Esophagus muscularis mucosa (tissue), 4 donors: Measurements from ENCODE around the gene SCRG1. TPM values are rescaled to one million over a fixed set of nuclear protein-coding genes. Genes with fewer than 3 reads are reported as not detected.

Experiments used
- DNase-seq: peaks from one replicate; pipeline ENCODE4 v3.0.0-alpha.2; 2017; ENCODE audit errors: extremely low spot score
- H3K27ac ChIP-seq, 4 donors: fragments of 200-600 bp; sonication (generic); replicated peaks in 1 of 4; 1 replicate in 3 of 4; 2 replicates in 1 of 4; pipeline ENCODE4 v1.5.1; 2016 to 2019; ENCODE audit warnings: mild to moderate bottlenecking in 1 of 4
- H3K27me3 ChIP-seq, 4 donors: fragments of 200-600 bp; sonication (generic); one replicate each; pipeline versions ENCODE4 v1.5.1 to v1.6.0; 2016 to 2019
- H3K36me3 ChIP-seq, 4 donors: fragments of 200-600 bp; sonication (generic); one replicate each; pipeline ENCODE4 v1.5.1; 2016 to 2019
- H3K4me1 ChIP-seq, 4 donors: fragments of 200-600 bp; sonication (generic); one replicate each; pipeline ENCODE4 v1.5.1; 2016 to 2019
- H3K4me3 ChIP-seq, 4 donors: fragments of 200-600 bp; sonication (generic); 1 replicate in 2 of 4; 2 replicates in 2 of 4; pipeline ENCODE4 v1.5.1; 2016 to 2019; ENCODE audit warnings: mild to moderate bottlenecking in 4 of 4, moderate library complexity in 1 of 4
- H3K9me3 ChIP-seq, 4 donors: fragments of 200-600 bp; sonication (generic); 1 replicate in 3 of 4; 2 replicates in 1 of 4; pipeline ENCODE4 v1.5.1; 2016 to 2019
- CTCF ChIP-seq, 3 experiments: fragments of 200-600 bp in 2 of 3; fragments of 450-650 bp in 1 of 3; sonication (generic) in 2 of 3; IDR thresholded peaks; one replicate each; pipeline ENCODE4 v1.5.1; 2017 to 2019; ENCODE audit warnings: antibody characterized with exemption in 3 of 3, mild to moderate bottlenecking in 2 of 3, moderate library complexity in 1 of 3
- EP300 ChIP-seq: sonication (generic); formaldehyde crosslinking; IDR thresholded peaks from one replicate; pipeline ENCODE4 v1.6.1; 2017; ENCODE audit warnings: antibody characterized with exemption
- POLR2A ChIP-seq: fragments of 450-650 bp; IDR thresholded peaks from one replicate; pipeline ENCODE4 v1.6.1; 2017; ENCODE audit warnings: antibody characterized with exemption, moderate library complexity, mild to moderate bottlenecking, low read depth
- POLR2AphosphoS5 ChIP-seq, 2 donors: sonication (generic); formaldehyde crosslinking; IDR thresholded peaks; one replicate each; pipeline ENCODE4 v1.6.1; 2017; ENCODE audit warnings: antibody characterized with exemption in 2 of 2
- WGBS: methylation state at CpG from one replicate; pipeline ENCODE4 v1.1.5; 2018; 5-methylcytosine and 5-hydroxymethylcytosine counted together
- intact Hi-C: fragments of 100-400 bp; cut with DNase I; formaldehyde crosslinking; loops from one replicate; pipeline ENCODE4 v1.15.1; 2023
- total RNA-seq, 4 donors: library from RNA; depleted of rRNA; stranded (reverse); fragments of >200 nt; gene quantifications; one replicate each; pipeline versions ENCODE4 v1.1.0 to v1.2.1, GENCODE V29; 2016

Gene SCRG1
- 1 to 10 TPM; 2.3 to 3.0 (median 2.7) TPM for total RNA-seq

- Histone ChIP-seq H3K27ac (peak within 1 kb of the TSS; percentile 17 to 60 (median 50)), H3K4me3 (peak within 1 kb of the TSS in 2 of 4 donors; percentile 11 to 13), H3K9me3 (no peaks in the 10 kb centered on the region), H3K36me3 (peaks cover 0 to 9% (median under 1%) of the 10 kb centered on the region in 4 donors), H3K4me1 (peaks cover 0 to 29% (median 25%) of the 10 kb centered on the region in 4 donors), H3K27me3 (no peaks in the 10 kb centered on the region)
- TF ChIP-seq POLR2AphosphoS5 (IDR thresholded peaks at IDR 0.05) (peak; percentile 40 to 57), EP300 (no peak)
- DNase-seq, result no peak
- intact Hi-C loops, result no loop called here
- WGBS, result 46% methylated on average over 4 of the region's 4 CpGs
These were observed at the start of gene SCRG1 for GRCh38 chr4:173398779-173399415. Gene SCRG1 (minus strand): TSS chr4:173399116. CDS start chr4:173391414, 7,702 bp downstream.

- no peak for DNase-seq
- no peaks in the 10 kb centered on the region for H3K9me3 ChIP-seq
- intact Hi-C loops, result no loop called here
- H3K27me3 ChIP-seq, result no peaks in the 10 kb centered on the region
- H3K36me3 ChIP-seq, result peaks cover 0 to 3% (median 0%) of the 10 kb centered on the region in 4 donors
- 57% methylated on average over 2 of the region's 2 CpGs for WGBS
- peaks cover 17 to 25% (median 22%) of the 10 kb centered on the region in 4 donors for H3K4me1 ChIP-seq
- peak overlapping the region; percentile 24 to 45 (median 32) for H3K27ac ChIP-seq
- no peak overlapping the region for H3K4me3 ChIP-seq
- TF ChIP-seq EP300, result no peak
- no peak for TF ChIP-seq CTCF (IDR thresholded peaks at IDR 0.05)
- no peak for TF ChIP-seq POLR2AphosphoS5 (IDR thresholded peaks at IDR 0.05)
- TF ChIP-seq POLR2A, result no peak
These were observed 49.2 kb upstream of the SCRG1 start for GRCh38 chr4:173448103-173448502.

- 100% methylated on average over 1 of the region's 1 CpG for WGBS
- Histone ChIP-seq H3K9me3 (no peaks in the 10 kb centered on the region), H3K4me3 (no peak overlapping the region), H3K27ac (no peak overlapping the region), H3K36me3 (no peaks in the 10 kb centered on the region), H3K4me1 (peaks cover 17 to 25% (median 22%) of the 10 kb centered on the region in 4 donors), H3K27me3 (no peaks in the 10 kb centered on the region)
- TF ChIP-seq POLR2AphosphoS5 (IDR thresholded peaks at IDR 0.05) (no peak), EP300 (no peak), POLR2A (no peak), CTCF (IDR thresholded peaks at IDR 0.05) (no peak)
- DNase-seq, result no peak
- intact Hi-C loops, result no loop called here
These were observed 47.5 kb upstream of the SCRG1 start for GRCh38 chr4:173446416-173446815.

GRCh38 chr4:173443121-173443520, 44.2 kb upstream of the SCRG1 start:
- peaks cover 4 to 6% (median 5%) of the 10 kb centered on the region in 4 donors for H3K4me1 ChIP-seq
- intact Hi-C loops, result no loop called here
- TF ChIP-seq POLR2A, result no peak
- TF ChIP-seq POLR2AphosphoS5 (IDR thresholded peaks at IDR 0.05), result no peak
- TF ChIP-seq EP300, result no peak
- no peak for TF ChIP-seq CTCF (IDR thresholded peaks at IDR 0.05)
- no peak for DNase-seq
- H3K27me3 ChIP-seq, result no peaks in the 10 kb centered on the region
- no peaks in the 10 kb centered on the region for H3K9me3 ChIP-seq
- peaks cover 0 to 4% (median 0%) of the 10 kb centered on the region in 4 donors for H3K36me3 ChIP-seq
- H3K27ac ChIP-seq, result no peak overlapping the region
- no peak overlapping the region for H3K4me3 ChIP-seq

- Histone ChIP-seq H3K36me3 (peaks cover 0 to 4% (median 0%) of the 10 kb centered on the region in 4 donors), H3K27ac (no peak overlapping the region), H3K4me1 (peaks cover 0 to under 1% (median 0%) of the 10 kb centered on the region in 4 donors), H3K9me3 (no peaks in the 10 kb centered on the region), H3K4me3 (no peak overlapping the region), H3K27me3 (no peaks in the 10 kb centered on the region)
- WGBS, result 90% methylated on average over 10 of the region's 10 CpGs
- intact Hi-C loops, result no loop called here
- TF ChIP-seq CTCF (IDR thresholded peaks at IDR 0.05) (no peak), EP300 (no peak), POLR2AphosphoS5 (IDR thresholded peaks at IDR 0.05) (no peak), POLR2A (no peak)
- no peak for DNase-seq
These were observed 43.5 kb upstream of the SCRG1 start for GRCh38 chr4:173442223-173442932.
